Measurements from ENCODE around the gene ERG28. TPM values are rescaled to one million over a fixed set of nuclear protein-coding genes. Genes with fewer than 3 reads are reported as not detected.

Gene ERG28
- total and polyA plus RNA-seq, 2 experiments from 2014 or later: 27.9 to 95.1 TPM

DNA sequence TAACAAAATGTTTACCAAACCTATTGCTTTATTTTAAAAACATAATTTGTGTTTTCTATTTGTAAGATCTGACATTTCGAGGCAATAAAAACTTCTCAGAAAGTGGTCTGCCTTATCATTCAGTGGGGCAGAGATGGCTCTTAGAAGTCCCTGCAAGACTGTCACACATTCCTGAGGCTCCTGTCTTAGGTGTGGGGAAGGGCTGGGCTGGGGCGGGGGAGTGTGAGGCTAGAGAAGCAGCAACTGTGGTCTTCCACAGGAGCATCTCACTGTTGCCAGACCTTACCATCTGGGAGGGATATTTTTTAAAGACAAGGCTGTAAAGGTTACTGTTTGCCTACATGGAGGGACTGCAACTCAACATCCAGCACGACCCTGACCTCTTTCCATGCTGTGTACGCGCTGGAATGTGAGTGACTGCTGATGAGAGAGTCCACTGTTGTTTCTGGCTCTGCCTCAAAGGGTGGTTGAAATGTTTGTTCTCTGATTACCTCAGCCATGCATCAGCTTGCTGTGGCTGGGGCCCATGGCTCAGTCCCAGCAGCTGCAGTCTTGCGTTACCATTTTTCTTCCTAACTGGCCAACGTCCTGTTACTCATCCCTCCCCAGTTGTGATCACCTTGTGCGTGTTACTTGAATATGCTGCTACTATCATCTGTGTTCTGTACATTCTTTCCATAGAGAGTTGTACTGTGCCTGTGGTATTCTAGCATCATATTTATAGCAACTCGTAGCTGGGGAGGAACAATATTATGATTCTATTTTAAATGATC, 12.4 kb downstream of the ERG28 start:
- TF ChIP-seq NANOG (IDR thresholded peaks at IDR 0.05; ENCODE audit: borderline replicate concordance) (no peak), CTCF (conservative IDR thresholded peaks at IDR 0.05; ENCODE audit: low read depth in 2 of 2) (no peak), ETS1 (IDR thresholded peaks at IDR 0.05) (no peak), ZNF331 (CRISPR knock-in tag; IDR thresholded peaks at IDR 0.05; ENCODE audit: low read depth) (no peak), EZH2 (IDR thresholded peaks at IDR 0.05; ENCODE audit: low read depth, unreplicated experiment) (no peak), STAT1 (IDR thresholded peaks at IDR 0.05; ENCODE audit: unreplicated experiment) (no peak), ZNF114 (CRISPR knock-in tag; IDR thresholded peaks at IDR 0.05) (no peak), POLR2AphosphoS5 (IDR thresholded peaks at IDR 0.05; ENCODE audit: low read depth) (no peak), JUNB (IDR thresholded peaks at IDR 0.05; ENCODE audit: unreplicated experiment) (no peak), EZH2phosphoT487 (IDR thresholded peaks at IDR 0.05; ENCODE audit: unreplicated experiment) (no peak), CREB1 (CRISPR knock-in tag; IDR thresholded peaks at IDR 0.05; ENCODE audit: low read depth) (no peak)
- TF ChIP-seq, protein P1, sequence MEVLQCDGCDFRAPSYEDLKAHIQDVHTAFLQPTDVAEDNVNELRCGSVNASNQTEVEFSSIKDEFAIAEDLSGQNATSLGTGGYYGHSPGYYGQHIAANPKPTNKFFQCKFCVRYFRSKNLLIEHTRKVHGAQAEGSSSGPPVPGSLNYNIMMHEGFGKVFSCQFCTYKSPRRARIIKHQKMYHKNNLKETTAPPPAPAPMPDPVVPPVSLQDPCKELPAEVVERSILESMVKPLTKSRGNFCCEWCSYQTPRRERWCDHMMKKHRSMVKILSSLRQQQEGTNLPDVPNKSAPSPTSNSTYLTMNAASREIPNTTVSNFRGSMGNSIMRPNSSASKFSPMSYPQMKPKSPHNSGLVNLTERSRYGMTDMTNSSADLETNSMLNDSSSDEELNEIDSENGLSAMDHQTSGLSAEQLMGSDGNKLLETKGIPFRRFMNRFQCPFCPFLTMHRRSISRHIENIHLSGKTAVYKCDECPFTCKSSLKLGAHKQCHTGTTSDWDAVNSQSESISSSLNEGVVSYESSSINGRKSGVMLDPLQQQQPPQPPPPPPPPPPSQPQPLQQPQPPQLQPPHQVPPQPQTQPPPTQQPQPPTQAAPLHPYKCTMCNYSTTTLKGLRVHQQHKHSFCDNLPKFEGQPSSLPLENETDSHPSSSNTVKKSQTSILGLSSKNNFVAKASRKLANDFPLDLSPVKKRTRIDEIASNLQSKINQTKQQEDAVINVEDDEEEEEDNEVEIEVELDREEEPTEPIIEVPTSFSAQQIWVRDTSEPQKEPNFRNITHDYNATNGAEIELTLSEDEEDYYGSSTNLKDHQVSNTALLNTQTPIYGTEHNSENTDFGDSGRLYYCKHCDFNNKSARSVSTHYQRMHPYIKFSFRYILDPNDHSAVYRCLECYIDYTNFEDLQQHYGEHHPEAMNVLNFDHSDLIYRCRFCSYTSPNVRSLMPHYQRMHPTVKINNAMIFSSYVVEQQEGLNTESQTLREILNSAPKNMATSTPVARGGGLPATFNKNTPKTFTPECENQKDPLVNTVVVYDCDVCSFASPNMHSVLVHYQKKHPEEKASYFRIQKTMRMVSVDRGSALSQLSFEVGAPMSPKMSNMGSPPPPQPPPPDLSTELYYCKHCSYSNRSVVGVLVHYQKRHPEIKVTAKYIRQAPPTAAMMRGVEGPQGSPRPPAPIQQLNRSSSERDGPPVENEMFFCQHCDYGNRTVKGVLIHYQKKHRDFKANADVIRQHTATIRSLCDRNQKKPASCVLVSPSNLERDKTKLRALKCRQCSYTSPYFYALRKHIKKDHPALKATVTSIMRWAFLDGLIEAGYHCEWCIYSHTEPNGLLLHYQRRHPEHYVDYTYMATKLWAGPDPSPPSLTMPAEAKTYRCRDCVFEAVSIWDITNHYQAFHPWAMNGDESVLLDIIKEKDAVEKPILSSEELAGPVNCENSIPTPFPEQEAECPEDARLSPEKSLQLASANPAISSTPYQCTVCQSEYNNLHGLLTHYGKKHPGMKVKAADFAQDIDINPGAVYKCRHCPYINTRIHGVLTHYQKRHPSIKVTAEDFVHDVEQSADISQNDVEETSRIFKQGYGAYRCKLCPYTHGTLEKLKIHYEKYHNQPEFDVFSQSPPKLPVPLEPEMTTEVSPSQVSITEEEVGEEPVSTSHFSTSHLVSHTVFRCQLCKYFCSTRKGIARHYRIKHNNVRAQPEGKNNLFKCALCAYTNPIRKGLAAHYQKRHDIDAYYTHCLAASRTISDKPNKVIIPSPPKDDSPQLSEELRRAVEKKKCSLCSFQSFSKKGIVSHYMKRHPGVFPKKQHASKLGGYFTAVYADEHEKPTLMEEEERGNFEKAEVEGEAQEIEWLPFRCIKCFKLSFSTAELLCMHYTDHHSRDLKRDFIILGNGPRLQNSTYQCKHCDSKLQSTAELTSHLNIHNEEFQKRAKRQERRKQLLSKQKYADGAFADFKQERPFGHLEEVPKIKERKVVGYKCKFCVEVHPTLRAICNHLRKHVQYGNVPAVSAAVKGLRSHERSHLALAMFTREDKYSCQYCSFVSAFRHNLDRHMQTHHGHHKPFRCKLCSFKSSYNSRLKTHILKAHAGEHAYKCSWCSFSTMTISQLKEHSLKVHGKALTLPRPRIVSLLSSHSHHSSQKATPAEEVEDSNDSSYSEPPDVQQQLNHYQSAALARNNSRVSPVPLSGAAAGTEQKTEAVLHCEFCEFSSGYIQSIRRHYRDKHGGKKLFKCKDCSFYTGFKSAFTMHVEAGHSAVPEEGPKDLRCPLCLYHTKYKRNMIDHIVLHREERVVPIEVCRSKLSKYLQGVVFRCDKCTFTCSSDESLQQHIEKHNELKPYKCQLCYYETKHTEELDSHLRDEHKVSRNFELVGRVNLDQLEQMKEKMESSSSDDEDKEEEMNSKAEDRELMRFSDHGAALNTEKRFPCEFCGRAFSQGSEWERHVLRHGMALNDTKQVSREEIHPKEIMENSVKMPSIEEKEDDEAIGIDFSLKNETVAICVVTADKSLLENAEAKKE (CRISPR knock-in tag; IDR thresholded peaks at IDR 0.05): no peak
- TF ChIP-seq, protein P2, sequence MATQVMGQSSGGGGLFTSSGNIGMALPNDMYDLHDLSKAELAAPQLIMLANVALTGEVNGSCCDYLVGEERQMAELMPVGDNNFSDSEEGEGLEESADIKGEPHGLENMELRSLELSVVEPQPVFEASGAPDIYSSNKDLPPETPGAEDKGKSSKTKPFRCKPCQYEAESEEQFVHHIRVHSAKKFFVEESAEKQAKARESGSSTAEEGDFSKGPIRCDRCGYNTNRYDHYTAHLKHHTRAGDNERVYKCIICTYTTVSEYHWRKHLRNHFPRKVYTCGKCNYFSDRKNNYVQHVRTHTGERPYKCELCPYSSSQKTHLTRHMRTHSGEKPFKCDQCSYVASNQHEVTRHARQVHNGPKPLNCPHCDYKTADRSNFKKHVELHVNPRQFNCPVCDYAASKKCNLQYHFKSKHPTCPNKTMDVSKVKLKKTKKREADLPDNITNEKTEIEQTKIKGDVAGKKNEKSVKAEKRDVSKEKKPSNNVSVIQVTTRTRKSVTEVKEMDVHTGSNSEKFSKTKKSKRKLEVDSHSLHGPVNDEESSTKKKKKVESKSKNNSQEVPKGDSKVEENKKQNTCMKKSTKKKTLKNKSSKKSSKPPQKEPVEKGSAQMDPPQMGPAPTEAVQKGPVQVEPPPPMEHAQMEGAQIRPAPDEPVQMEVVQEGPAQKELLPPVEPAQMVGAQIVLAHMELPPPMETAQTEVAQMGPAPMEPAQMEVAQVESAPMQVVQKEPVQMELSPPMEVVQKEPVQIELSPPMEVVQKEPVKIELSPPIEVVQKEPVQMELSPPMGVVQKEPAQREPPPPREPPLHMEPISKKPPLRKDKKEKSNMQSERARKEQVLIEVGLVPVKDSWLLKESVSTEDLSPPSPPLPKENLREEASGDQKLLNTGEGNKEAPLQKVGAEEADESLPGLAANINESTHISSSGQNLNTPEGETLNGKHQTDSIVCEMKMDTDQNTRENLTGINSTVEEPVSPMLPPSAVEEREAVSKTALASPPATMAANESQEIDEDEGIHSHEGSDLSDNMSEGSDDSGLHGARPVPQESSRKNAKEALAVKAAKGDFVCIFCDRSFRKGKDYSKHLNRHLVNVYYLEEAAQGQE (IDR thresholded peaks at IDR 0.05; ENCODE audit: unreplicated experiment): no peak
- Histone ChIP-seq H3F3A (replicated peaks; ENCODE audit: low read depth) (no peaks in the 10 kb centered on the region), H4K20me1 (replicated peaks; ENCODE audit: insufficient read depth) (0 out of 2 replicates have a peak, but pooled peaks cover 4% of the 10 kb centered on the region), H3K27me3 (ENCODE audit: insufficient read depth) (no peaks in the 10 kb centered on the region), H3K4me3 (no peak overlapping the region), H3K9me2 (ENCODE audit: insufficient read depth) (no peaks in the 10 kb centered on the region), H3K4me1 (ENCODE audit: insufficient read depth) (no peaks in the 10 kb centered on the region), H3K36me3 (ENCODE audit: insufficient read depth) (peaks cover 31% of the 10 kb centered on the region), H3K79me2 (replicated peaks; ENCODE audit: insufficient read depth) (no peaks in the 10 kb centered on the region), H2AFZ (no peak overlapping the region), H3K27ac (ENCODE audit: low read depth) (no peak overlapping the region), H3K4me2 (no peak overlapping the region)
- Mint-ChIP-seq H3K4me1 (no peaks in the 10 kb centered on the region), H3K27me3 (ENCODE audit: insufficient read depth, low read depth, poor library complexity) (peaks cover 2% of the 10 kb centered on the region), H3K4me3 (no peak overlapping the region), H3K36me3 (ENCODE audit: low read depth) (peaks cover 42% of the 10 kb centered on the region), H3K27ac (no peak overlapping the region), H3K9me3 (no peaks in the 10 kb centered on the region; the same call in 1 of the 3 replicates)
- DNase-seq (ENCODE audit: low spot score) (no peak), ATAC-seq (no peak)

Data from GM23338 (cell line).